SK-N-SH (cell line): Measurements from ENCODE around the gene CYP39A1. TPM values are rescaled to one million over a fixed set of nuclear protein-coding genes. Genes with fewer than 3 reads are reported as not detected.

Experiments used
- CTCF ChIA-PET: fragments of 300-600, 350-600 bp; formaldehyde crosslinking; extraction: SDS; loops from one replicate; lab custom pipeline; 2021; lab: Yijun Ruan, JAX
- POLR2A ChIA-PET: fragments of 350-600 bp; sonication (Branson Sonifier 250); formaldehyde crosslinking; extraction: SDS; loops from one replicate; lab custom pipeline; 2020; ENCODE audit warnings: antibody characterized with exemption, inconsistent platforms; lab: Yijun Ruan, JAX
- DNase-seq: peaks from one replicate; pipeline ENCODE4 v3.0.0; 2012
- H2AFZ ChIP-seq: fragments of 200-600 bp; sonication (generic); 2 replicates; pipeline ENCODE4 v1.8.1; 2016; ENCODE audit warnings: antibody characterized with exemption, mild to moderate bottlenecking, low read depth
- H3F3A ChIP-seq: fragments of 200-600 bp; sonication (generic); replicated peaks from 2 replicates; pipeline ENCODE3; 2016; ENCODE audit warnings: antibody characterized with exemption, mild to moderate bottlenecking; ENCODE audit not compliant: insufficient read depth
- H3K27ac ChIP-seq, 2 experiments: fragments of 200-500 bp in 1 of 2; fragments of 200-600 bp in 1 of 2; sonication (Bioruptor generic) in 1 of 2; sonication (generic), shearing (Covaris generic) in 1 of 2; 2 replicates each; pipeline versions ENCODE4 v1.5.1 to v1.6.1; 2014 to 2016; ENCODE audit warnings: low read depth in 2 of 2, inconsistent platforms in 1 of 2, low read length in 1 of 2, mild to moderate bottlenecking in 1 of 2, mixed read lengths in 1 of 2
- H3K27me3 ChIP-seq: fragments of 200-600 bp; sonication (generic), shearing (Covaris generic); 2 replicates; pipeline ENCODE4 v1.6.1; 2016; ENCODE audit warnings: mixed run types; ENCODE audit not compliant: insufficient read depth
- H3K36me3 ChIP-seq, 2 experiments: fragments of 200-500 bp in 1 of 2; fragments of 200-600 bp in 1 of 2; sonication (Bioruptor generic) in 1 of 2; sonication (generic) in 1 of 2; replicated peaks in 1 of 2; 2 replicates each; pipeline versions ENCODE3 to v1.5.1; 2014 to 2016; ENCODE audit warnings: low read length in 1 of 2, mild to moderate bottlenecking in 1 of 2; ENCODE audit not compliant: insufficient read depth in 2 of 2, control insufficient read depth in 1 of 2
- H3K4me1 ChIP-seq, 2 experiments: fragments of 200-500 bp in 1 of 2; fragments of 200-600 bp in 1 of 2; sonication (Bioruptor generic) in 1 of 2; sonication (generic), shearing (Covaris generic) in 1 of 2; 2 replicates each; pipeline versions ENCODE4 v1.5.1 to v1.6.1; 2014 to 2016; ENCODE audit warnings: low read depth in 1 of 2, low read length in 1 of 2, mixed run types in 1 of 2; ENCODE audit not compliant: insufficient read depth in 2 of 2, control insufficient read depth in 1 of 2
- H3K4me2 ChIP-seq: fragments of 200-600 bp; sonication (generic), shearing (Covaris generic); 2 replicates; pipeline ENCODE4 v1.6.1; 2017; ENCODE audit warnings: mixed run types
- H3K4me3 ChIP-seq, 2 experiments: fragments of 200-500 bp in 1 of 2; fragments of 200-600 bp in 1 of 2; sonication (Bioruptor generic) in 1 of 2; sonication (generic), shearing (Covaris generic) in 1 of 2; 2 replicates each; pipeline versions ENCODE4 v1.5.1 to v1.8.1; 2014 to 2016; ENCODE audit warnings: low read depth in 2 of 2, inconsistent platforms in 1 of 2, low read length in 1 of 2, mild to moderate bottlenecking in 1 of 2, mixed read lengths in 1 of 2, moderate library complexity in 1 of 2
- H3K79me2 ChIP-seq: fragments of 200-600 bp; sonication (generic); 2 replicates; pipeline ENCODE4 v1.8.1; 2017; ENCODE audit warnings: mild to moderate bottlenecking; ENCODE audit not compliant: insufficient read depth
- H3K9ac ChIP-seq: fragments of 200-600 bp; sonication (generic); 2 replicates; pipeline ENCODE4 v1.6.1; 2017; ENCODE audit warnings: mixed run types
- H3K9me2 ChIP-seq: fragments of 200-600 bp; sonication (generic); 2 replicates; pipeline ENCODE4 v1.6.1; 2017; ENCODE audit warnings: mixed run types
- H3K9me3 ChIP-seq: fragments of 200-600 bp; sonication (generic); 2 replicates; pipeline ENCODE4 v1.6.1; 2017; ENCODE audit warnings: mixed run types, mild to moderate bottlenecking, moderate library complexity
- H4K20me1 ChIP-seq: fragments of 200-600 bp; sonication (generic); 2 replicates; pipeline ENCODE4 v1.6.1; 2017; ENCODE audit warnings: mild to moderate bottlenecking, mixed run types; ENCODE audit not compliant: insufficient read depth
- CHD2 ChIP-seq: fragments of 150-350 bp; IDR thresholded peaks from 2 replicates; pipeline ENCODE4 v1.6.1; 2018; ENCODE audit warnings: low read length; ENCODE audit not compliant: partially characterized antibody
- CTCF ChIP-seq: fragments of 200-600 bp; sonication (generic); IDR thresholded peaks from 2 replicates; pipeline ENCODE4 v1.6.1; 2017; ENCODE audit warnings: antibody characterized with exemption, mild to moderate bottlenecking, moderate library complexity
- ELF1 ChIP-seq: IDR thresholded peaks from 2 replicates; pipeline ENCODE4 v1.4.0; 2012
- EP300 ChIP-seq, 2 experiments: IDR thresholded peaks; 2 replicates each; pipeline versions ENCODE4 v1.4.0 to v1.6.1; 2012; ENCODE audit warnings: borderline replicate concordance in 1 of 2, low read depth in 1 of 2, low read length in 1 of 2
- FOSL2 ChIP-seq: IDR thresholded peaks from 2 replicates; pipeline ENCODE4 v1.4.0; 2012; ENCODE audit warnings: low read depth, mild to moderate bottlenecking, moderate library complexity, borderline replicate concordance
- FOXJ3 ChIP-seq: sonication (generic); formaldehyde crosslinking; IDR thresholded peaks from 2 replicates; pipeline ENCODE4 v1.5.1; 2020; ENCODE audit warnings: mild to moderate bottlenecking, missing genetic modification reagents
- IRF3 ChIP-seq: fragments of 150-350 bp; IDR thresholded peaks from 2 replicates; pipeline ENCODE4 v1.6.1; 2016; ENCODE audit warnings: mild to moderate bottlenecking, low read depth, low read length
- JUND ChIP-seq: IDR thresholded peaks from 2 replicates; pipeline ENCODE4 v1.4.0; 2012
- MEF2A ChIP-seq: IDR thresholded peaks from 2 replicates; pipeline ENCODE4 v1.4.0; 2012; ENCODE audit warnings: low read depth, borderline replicate concordance
- NFIC ChIP-seq: IDR thresholded peaks from 2 replicates; pipeline ENCODE4 v1.4.0; 2012; ENCODE audit warnings: borderline replicate concordance
- POLR2AphosphoS5 ChIP-seq: IDR thresholded peaks from 2 replicates; pipeline ENCODE4 v1.6.1; 2012; ENCODE audit warnings: low read depth, low read length
- RAD21 ChIP-seq: IDR thresholded peaks from 2 replicates; pipeline ENCODE4 v1.6.1; 2012; ENCODE audit warnings: mild to moderate bottlenecking, low read length
- RFX5 ChIP-seq: IDR thresholded peaks from 2 replicates; pipeline ENCODE4 v1.6.1; 2012; ENCODE audit warnings: mild to moderate bottlenecking, improper control_type of control experiment, low read length
- RXRA ChIP-seq: IDR thresholded peaks from 2 replicates; pipeline ENCODE4 v1.4.0; 2012; ENCODE audit warnings: low read depth, mild to moderate bottlenecking, borderline replicate concordance
- SIN3A ChIP-seq: IDR thresholded peaks from 2 replicates; pipeline ENCODE4 v1.6.1; 2012; ENCODE audit warnings: low read depth, mild to moderate bottlenecking, low read length, moderate library complexity, borderline replicate concordance
- SMC3 ChIP-seq: IDR thresholded peaks from 2 replicates; pipeline ENCODE4 v1.6.1; 2012; ENCODE audit warnings: low read depth, low read length, improper control_type of control experiment
- TCF12 ChIP-seq: IDR thresholded peaks from 2 replicates; pipeline ENCODE4 v1.4.0; 2012
- TEAD4 ChIP-seq: IDR thresholded peaks from 2 replicates; pipeline ENCODE4 v1.4.0; 2012; ENCODE audit warnings: mild to moderate bottlenecking, borderline replicate concordance; ENCODE audit not compliant: insufficient read depth
- USF1 ChIP-seq: IDR thresholded peaks from 2 replicates; pipeline ENCODE4 v1.4.0; 2012; ENCODE audit warnings: low read depth, borderline replicate concordance
- USF2 ChIP-seq: fragments of 150-350 bp; IDR thresholded peaks from 2 replicates; pipeline ENCODE4 v1.6.1; 2017; ENCODE audit warnings: antibody characterized with exemption, low read length, low read depth, borderline replicate concordance
- WGBS: methylation state at CpG from one replicate; pipeline ENCODE4 v1.1.6; 2017; ENCODE audit warnings: low lambda C conversion rate; 5-methylcytosine and 5-hydroxymethylcytosine counted together
- polyA plus RNA-seq, 3 experiments: library from polyadenylated mRNA; depleted of rRNA; stranded (reverse); fragments of >200 nt; gene quantifications; 2 replicates each; pipeline ENCODE4 v1.2.3, GENCODE V29; 2012

The CYP39A1 gene
- polyA plus RNA-seq, 1 of the 3 experiments (the other 2 are of a cell fraction) = not detected

GRCh38 chr6:46638650-46639049, 14.0 kb downstream of the CYP39A1 start:
- Histone ChIP-seq H3K79me2 (no peaks in the 10 kb centered on the region), H3K27me3 (no peaks in the 10 kb centered on the region), H3K4me3 (no peak overlapping the region), H3K4me1 (no peaks in the 10 kb centered on the region), H3K9me2 (no peaks in the 10 kb centered on the region), H3K36me3 (no peaks in the 10 kb centered on the region)
- 0% methylated on average over 2 of the region's 2 CpGs for WGBS
- CTCF ChIA-PET = no interaction called here
- no peak for TF ChIP-seq SIN3A
- TF ChIP-seq IRF3 = no peak
- TF ChIP-seq MEF2A = no peak
- TF ChIP-seq POLR2AphosphoS5 = no peak
- no peak for TF ChIP-seq FOSL2
- no peak for TF ChIP-seq FOXJ3 (CRISPR knock-in tag)
- no peak for TF ChIP-seq EP300 (IDR thresholded peaks at IDR 0.05; ENCODE audit: borderline replicate concordance in 1 of 2, low read depth in 1 of 2, low read length in 1 of 2)
- no peak for TF ChIP-seq NFIC
- no peak for TF ChIP-seq RXRA
- TF ChIP-seq JUND = no peak
- TF ChIP-seq ELF1 = no peak
- TF ChIP-seq USF2 = no peak
- no peak for TF ChIP-seq SMC3
- no peak for TF ChIP-seq USF1
- TF ChIP-seq TCF12 = no peak
- TF ChIP-seq RFX5 = no peak
- TF ChIP-seq, all 33 proteins: peak for 0
- Histone ChIP-seq H3K9me3 (no peaks in the 10 kb centered on the region), H3F3A (no peaks in the 10 kb centered on the region), H3K4me2 (no peak overlapping the region), H4K20me1 (no peaks in the 10 kb centered on the region), H3K27ac (no peak overlapping the region), H2AFZ (no peak overlapping the region), H3K9ac (no peak overlapping the region)
- no peak for DNase-seq
- POLR2A ChIA-PET = no interaction called here

- no peak overlapping the region for H3K27ac ChIP-seq
- ChIA-PET POLR2A (no interaction called here), CTCF (no interaction called here)
- H3K27me3 ChIP-seq = no peaks in the 10 kb centered on the region
- H3K79me2 ChIP-seq = no peaks in the 10 kb centered on the region
- no peak overlapping the region for H2AFZ ChIP-seq
- H4K20me1 ChIP-seq = no peaks in the 10 kb centered on the region
- no peak overlapping the region for H3K4me3 ChIP-seq
- no peak overlapping the region for H3K4me2 ChIP-seq
- DNase-seq = no peak
- no peak overlapping the region for H3K9ac ChIP-seq
- H3F3A ChIP-seq = no peaks in the 10 kb centered on the region
- no peaks in the 10 kb centered on the region for H3K9me3 ChIP-seq
- no peaks in the 10 kb centered on the region for H3K4me1 ChIP-seq
- H3K9me2 ChIP-seq = no peaks in the 10 kb centered on the region
- no peaks in the 10 kb centered on the region for H3K36me3 ChIP-seq
- 14% methylated on average over 1 of the region's 1 CpG for WGBS
- no peak for TF ChIP-seq ELF1
- no peak for TF ChIP-seq SMC3
- TF ChIP-seq EP300 (IDR thresholded peaks at IDR 0.05; ENCODE audit: borderline replicate concordance in 1 of 2, low read depth in 1 of 2, low read length in 1 of 2) = no peak
- no peak for TF ChIP-seq MEF2A
- no peak for TF ChIP-seq CTCF
- no peak for TF ChIP-seq RAD21
- TF ChIP-seq USF1 = no peak
- no peak for TF ChIP-seq TEAD4
- no peak for TF ChIP-seq CHD2
These were observed 14.7 kb downstream of the CYP39A1 start for GRCh38 chr6:46637933-46638332.
